Naive thymus-derived CD4-positive, alpha-beta T cell (primary cell): ENCODE data around the gene TCF7L1. TPM values are rescaled to one million over a fixed set of nuclear protein-coding genes. Genes with fewer than 3 reads are reported as not detected.
"Not testable (repeated sequence)": the region's sequence is repeated elsewhere in the genome, so short reads cannot be mapped to it uniquely, and the experiment has no call there.

Experiments used
- ATAC-seq: fragments of 150-1000 bp; cut with Tn5 transposase; 2 replicates; pipeline ENCODE4 v1.10.0; 2021; ENCODE audit warnings: mild to moderate bottlenecking, moderate library complexity
- CTCF ChIA-PET: fragments of 350-600 bp; sonication (Branson Sonifier 250); formaldehyde crosslinking; loops from one replicate; lab custom pipeline; 2021; ENCODE audit warnings: antibody characterized with exemption; lab: Charles Lee
- POLR2A ChIA-PET: fragments of 350-600 bp; sonication (Branson Sonifier 250); formaldehyde crosslinking; loops from one replicate; lab custom pipeline; 2021; ENCODE audit warnings: antibody characterized with exemption, inconsistent platforms; lab: Charles Lee
- DNase-seq, 9 donors: peaks; one replicate each; pipeline versions ENCODE4 v3.0.0 to v3.0.0-alpha.2; 2020 to 2022; ENCODE audit warnings: mixed read lengths in 1 of 9
- H3K27ac ChIP-seq: one replicate; pipeline ENCODE4 v1.7.0; 2013; ENCODE audit warnings: mild to moderate bottlenecking, low read depth, low read length, moderate library complexity
- H3K27me3 ChIP-seq, 2 donors: one replicate each; pipeline ENCODE4 v1.7.0; 2013; ENCODE audit warnings: low read length in 2 of 2, mild to moderate bottlenecking in 2 of 2, moderate library complexity in 2 of 2; ENCODE audit not compliant: control insufficient read depth in 2 of 2, insufficient read depth in 2 of 2
- H3K36me3 ChIP-seq, 3 experiments: 1 replicate in 2 of 3; 2 replicates in 1 of 3; pipeline ENCODE4 v1.7.0; 2013; ENCODE audit warnings: low read length in 3 of 3, mild to moderate bottlenecking in 3 of 3, moderate library complexity in 1 of 3; ENCODE audit not compliant: insufficient read depth in 3 of 3, control insufficient read depth in 2 of 3
- H3K4me1 ChIP-seq, 2 donors: one replicate each; pipeline ENCODE4 v1.7.0; 2013; ENCODE audit warnings: low read length in 2 of 2, mild to moderate bottlenecking in 2 of 2, moderate library complexity in 1 of 2; ENCODE audit not compliant: control insufficient read depth in 2 of 2, insufficient read depth in 2 of 2
- H3K4me3 ChIP-seq: 2 replicates; pipeline ENCODE4 v1.7.0; 2013; ENCODE audit warnings: mild to moderate bottlenecking, low read length
- H3K9me3 ChIP-seq, 3 experiments: 1 replicate in 2 of 3; 2 replicates in 1 of 3; pipeline ENCODE4 v1.7.0; 2013; ENCODE audit warnings: low read length in 3 of 3; ENCODE audit not compliant: control insufficient read depth in 2 of 3
- H3K27ac Mint-ChIP-seq, 9 donors: one replicate each; pipeline ENCODE4 v1.8.0; 2020 to 2022; ENCODE audit warnings: mixed read lengths in 9 of 9, mild to moderate bottlenecking in 8 of 9, moderate library complexity in 5 of 9, inconsistent platforms in 2 of 9
- H3K27me3 Mint-ChIP-seq, 5 donors: one replicate each; pipeline ENCODE4 v1.8.0; 2021 to 2022; ENCODE audit warnings: mixed read lengths in 5 of 5, mild to moderate bottlenecking in 1 of 5
- H3K36me3 Mint-ChIP-seq, 5 donors: one replicate each; pipeline ENCODE4 v1.8.0; 2020 to 2022; ENCODE audit warnings: mixed read lengths in 5 of 5, mild to moderate bottlenecking in 3 of 5, inconsistent platforms in 1 of 5
- H3K4me1 Mint-ChIP-seq, 7 donors: one replicate each; pipeline ENCODE4 v1.8.0; 2020 to 2022; ENCODE audit warnings: mixed read lengths in 7 of 7, mild to moderate bottlenecking in 3 of 7, inconsistent platforms in 1 of 7
- H3K4me3 Mint-ChIP-seq, 10 donors: one replicate each; pipeline ENCODE4 v1.8.0; 2020 to 2022; ENCODE audit warnings: mild to moderate bottlenecking in 10 of 10, mixed read lengths in 10 of 10, moderate library complexity in 6 of 10, inconsistent platforms in 2 of 10
- H3K9me3 Mint-ChIP-seq, 11 donors: one replicate each; pipeline ENCODE4 v1.8.0; 2020 to 2022; ENCODE audit warnings: mixed read lengths in 11 of 11, mild to moderate bottlenecking in 4 of 11, inconsistent platforms in 1 of 11, moderate library complexity in 1 of 11
- intact Hi-C, 2 donors: fragments of 100-400 bp; cut with micrococcal nuclease; formaldehyde crosslinking; loops; one replicate each; pipeline ENCODE4 v1.15.1; 2023
- polyA plus RNA-seq, 2 donors: library from polyadenylated mRNA; unstranded; fragments of 300-500 nt; fragmentation: Illumina TruSeq; gene quantifications; one replicate each; pipeline ENCODE4 v1.2.3, GENCODE V29; 2021
- total RNA-seq, 6 experiments: library from RNA in 5 of 6; stranded (reverse) in 5 of 6; gene quantifications; 1 replicate in 5 of 6; 2 replicates in 1 of 6; pipeline ENCODE4 v1.2.3 and lab custom pipeline; 2021 to 2026

The TCF7L1 gene
- total and polyA plus RNA-seq, 7 experiments from 2014 or later: 0.08 to 0.16 TPM; not detected in 5

DNA sequence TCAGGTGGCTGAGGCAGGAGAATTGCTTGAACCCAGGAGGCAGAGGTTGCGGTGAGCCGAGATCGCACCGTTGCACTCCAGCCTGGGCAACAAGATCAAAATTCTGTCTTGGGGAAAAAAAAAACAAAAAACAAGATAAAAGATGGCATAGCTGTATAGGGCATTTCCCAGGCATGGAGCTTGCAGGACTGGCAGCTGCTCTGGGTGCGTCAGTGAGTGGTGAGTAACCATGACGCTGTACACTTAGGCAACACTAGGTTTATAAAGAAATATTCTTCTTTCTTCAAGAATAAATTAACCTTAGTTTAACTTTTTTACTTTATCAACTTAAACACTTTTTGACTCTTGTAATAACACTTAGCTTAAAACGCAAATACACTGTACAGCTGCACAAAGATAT lies 179.2 kb downstream of the TCF7L1 start:
- Histone ChIP-seq H3K4me1 (peaks cover 11 to 29% of the 10 kb centered on the region in 2 donors), H3K36me3 (peaks cover 0 to 32% (median 5%) of the 10 kb centered on the region in 3 experiments), H3K27ac (no peak overlapping the region), H3K9me3 (no peaks in the 10 kb centered on the region), H3K4me3 (no peak overlapping the region), H3K27me3 (no peaks in the 10 kb centered on the region)
- no peaks in the 10 kb centered on the region for H3K27me3 Mint-ChIP-seq
- POLR2A ChIA-PET: interaction anchor here (0.5 to 2.0 kb wide), 7 partner anchors 11 to 836 kb away, joined by 3 to 8 read pairs (median 5); partner anchors contain the start of genes ELMOD3, RETSAT and TGOLN2
- peak overlapping the region in 5 of 9 donors; percentile 32 to 74 (median 57) for H3K27ac Mint-ChIP-seq
- H3K9me3 Mint-ChIP-seq: peaks cover 0 to 2% (median 0%) of the 10 kb centered on the region in 11 donors
- intact Hi-C loops: no loop called here
- DNase-seq (no peak), ATAC-seq (peak; percentile 25)
- peaks cover 0 to 29% (median 8%) of the 10 kb centered on the region in 5 donors for H3K36me3 Mint-ChIP-seq
- H3K4me3 Mint-ChIP-seq: no peak overlapping the region
- peaks cover 27 to 46% (median 33%) of the 10 kb centered on the region in 7 donors for H3K4me1 Mint-ChIP-seq
- CTCF ChIA-PET: interaction anchor here (1.9 kb wide), 1 partner anchor 12 kb away, joined by 12 read pairs; no protein-coding TSS in a partner anchor

DNA sequence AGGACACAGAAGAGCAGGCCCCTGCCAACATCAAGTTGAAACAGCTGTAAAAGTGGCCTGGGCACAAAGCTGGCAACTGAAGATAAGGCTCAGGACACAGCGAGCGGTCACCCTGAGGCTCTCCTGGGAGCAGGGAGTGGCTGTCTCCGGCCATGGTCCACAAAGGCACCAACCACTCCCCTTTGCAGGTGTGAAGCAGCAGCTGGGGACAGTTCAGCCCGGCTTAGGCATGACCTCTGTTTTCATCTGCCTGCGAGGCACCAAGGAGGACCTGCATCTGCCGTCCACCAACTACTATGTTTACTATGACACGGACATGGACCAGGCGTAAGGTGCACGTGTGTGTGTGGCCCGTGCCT lies 181.7 kb downstream of the TCF7L1 start:
- DNase-seq (no peak), ATAC-seq (no peak)
- no peaks in the 10 kb centered on the region for H3K27me3 Mint-ChIP-seq
- no peaks in the 10 kb centered on the region for H3K27me3 ChIP-seq
- ChIA-PET POLR2A (interaction anchor here (0.5 to 2.0 kb wide), 6 partner anchors 8 to 856 kb away, joined by 3 to 12 read pairs (median 4); partner anchors contain the start of genes ST3GAL5, SUCLG1 and TGOLN2), CTCF (no interaction called here)
- peaks cover 15 to 25% of the 10 kb centered on the region in 2 donors for H3K4me1 ChIP-seq
- peaks cover 5 to 32% (median 17%) of the 10 kb centered on the region in 5 donors for H3K36me3 Mint-ChIP-seq
- H3K9me3 Mint-ChIP-seq: no peaks in the 10 kb centered on the region
- intact Hi-C loops: no loop called here
- no peak overlapping the region for H3K4me3 Mint-ChIP-seq
- peak overlapping the region in 8 of 9 donors; percentile 3 to 71 (median 54) for H3K27ac Mint-ChIP-seq
- H3K4me3 ChIP-seq: no peak overlapping the region
- H3K27ac ChIP-seq: no peak overlapping the region
- peaks cover 27 to 46% (median 32%) of the 10 kb centered on the region in 7 donors for H3K4me1 Mint-ChIP-seq
- peaks cover 0 to 47% (median 13%) of the 10 kb centered on the region in 3 experiments for H3K36me3 ChIP-seq
- H3K9me3 ChIP-seq: no peaks in the 10 kb centered on the region

DNA sequence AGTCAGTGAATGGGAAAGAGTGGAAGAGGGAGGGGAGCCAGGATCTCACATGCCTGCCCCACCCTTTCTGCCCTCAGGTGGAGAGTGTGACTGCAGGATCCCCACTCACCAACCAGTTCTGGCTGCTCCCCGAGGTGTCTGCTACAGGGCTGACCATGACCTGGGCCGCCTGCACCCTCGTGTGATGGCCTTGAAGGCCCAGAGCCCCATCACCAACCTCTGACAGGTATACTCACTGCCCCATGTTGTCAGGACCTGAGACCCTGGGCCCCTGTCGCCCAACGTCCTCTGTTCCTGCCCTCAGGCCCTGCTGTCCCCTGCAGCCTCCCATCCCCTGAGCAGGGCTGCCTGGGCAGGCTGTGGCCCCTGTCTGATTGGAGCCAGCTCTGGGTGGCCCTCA lies 182.7 kb downstream of the TCF7L1 start:
- intact Hi-C loops, H3K9me3 ChIP-seq, ATAC-seq, DNase-seq, H3K4me3 Mint-ChIP-seq, H3K27me3 ChIP-seq, H3K4me3 ChIP-seq, H3K27me3 Mint-ChIP-seq, H3K27ac ChIP-seq, CTCF ChIA-PET, H3K9me3 Mint-ChIP-seq: not testable (repeated sequence)
- POLR2A ChIA-PET: interaction anchor here (12.6 kb wide), 1 partner anchor 9 kb away, joined by 220 read pairs; no protein-coding TSS in a partner anchor
- H3K4me1 Mint-ChIP-seq: peaks cover 33 to 48% (median 37%) of the 10 kb centered on the region in 7 donors
- Histone ChIP-seq H3K36me3 (peaks cover 5 to 57% (median 18%) of the 10 kb centered on the region in 3 experiments), H3K4me1 (peaks cover 25 to 29% of the 10 kb centered on the region in 2 donors)
- peak overlapping the region in 2 of 9 donors; percentile 65 to 71 for H3K27ac Mint-ChIP-seq
- peaks cover 15 to 40% (median 27%) of the 10 kb centered on the region in 5 donors for H3K36me3 Mint-ChIP-seq

DNA sequence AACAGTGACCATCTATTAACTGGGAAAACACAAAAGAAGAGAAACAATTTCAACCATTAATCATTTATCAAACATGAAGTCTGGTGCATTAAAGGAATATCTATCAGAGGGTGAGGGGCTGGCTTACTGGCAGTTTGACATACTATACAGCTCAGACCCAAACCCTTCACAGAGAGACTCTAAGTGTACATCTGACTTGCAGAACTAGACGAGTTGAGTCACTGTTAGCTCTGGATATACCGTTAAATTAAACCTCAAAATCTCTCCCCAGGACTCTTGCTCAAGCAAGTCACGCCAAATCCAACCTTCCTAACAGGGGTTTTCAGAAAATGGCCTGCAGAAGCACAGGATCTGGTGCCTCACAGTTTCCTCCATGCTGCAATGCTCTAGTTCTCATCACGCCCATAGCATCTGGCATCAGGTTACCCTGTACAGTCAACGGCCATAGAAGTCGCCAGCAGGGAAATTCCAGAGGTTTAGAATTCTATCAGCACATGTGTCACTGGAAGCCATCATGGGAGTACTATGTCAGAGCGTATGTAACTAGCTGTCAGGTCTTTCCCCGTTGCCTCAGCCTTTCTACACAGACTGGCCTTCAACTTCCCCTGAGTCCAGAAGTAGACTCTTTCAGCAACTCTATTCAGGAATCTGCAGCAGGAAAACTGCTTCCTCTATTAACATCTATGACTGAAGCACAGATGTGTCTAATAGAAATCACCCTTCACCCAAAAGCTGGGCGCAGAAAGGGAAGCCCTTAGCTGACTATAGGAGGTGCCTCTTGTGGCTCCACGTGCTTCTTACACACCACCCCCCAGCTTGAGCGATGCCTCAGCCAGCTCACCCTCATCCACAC lies 185.3 kb downstream of the TCF7L1 start:
- peaks cover 15 to 55% (median 48%) of the 10 kb centered on the region in 5 donors for H3K36me3 Mint-ChIP-seq
- Histone ChIP-seq H3K4me1 (peaks cover 51 to 54% of the 10 kb centered on the region in 2 donors), H3K27ac (peak overlapping the region; percentile 40), H3K27me3 (no peaks in the 10 kb centered on the region), H3K9me3 (no peaks in the 10 kb centered on the region), H3K4me3 (no peak overlapping the region), H3K36me3 (peaks cover 25 to 80% (median 26%) of the 10 kb centered on the region in 3 experiments)
- peak overlapping the region; percentile 13 to 100 (median 60) for H3K4me3 Mint-ChIP-seq
- ATAC-seq (peak; percentile 64), DNase-seq (peak in 2 of 9 donors; percentile 33 to 37)
- H3K9me3 Mint-ChIP-seq: no peaks in the 10 kb centered on the region
- H3K4me1 Mint-ChIP-seq: peaks cover 53 to 66% (median 61%) of the 10 kb centered on the region in 7 donors
- ChIA-PET POLR2A (interaction anchor here (0.7 to 12.6 kb wide), 6 partner anchors 9 to 36 kb away, joined by 3 to 220 read pairs (median 8); partner anchors contain the start of genes ELMOD3, RETSAT and TGOLN2), CTCF (interaction anchor here (1.6 kb wide), 1 partner anchor 9 kb away, joined by 4 read pairs; no protein-coding TSS in a partner anchor)
- intact Hi-C loops: loop anchor here in 1 of 2 donors (1.0 kb wide), 1 partner anchor 8 kb away; no protein-coding TSS in a partner anchor
- H3K27ac Mint-ChIP-seq: peak overlapping the region in 8 of 9 donors; percentile 61 to 100 (median 90)
- H3K27me3 Mint-ChIP-seq: no peaks in the 10 kb centered on the region

DNA sequence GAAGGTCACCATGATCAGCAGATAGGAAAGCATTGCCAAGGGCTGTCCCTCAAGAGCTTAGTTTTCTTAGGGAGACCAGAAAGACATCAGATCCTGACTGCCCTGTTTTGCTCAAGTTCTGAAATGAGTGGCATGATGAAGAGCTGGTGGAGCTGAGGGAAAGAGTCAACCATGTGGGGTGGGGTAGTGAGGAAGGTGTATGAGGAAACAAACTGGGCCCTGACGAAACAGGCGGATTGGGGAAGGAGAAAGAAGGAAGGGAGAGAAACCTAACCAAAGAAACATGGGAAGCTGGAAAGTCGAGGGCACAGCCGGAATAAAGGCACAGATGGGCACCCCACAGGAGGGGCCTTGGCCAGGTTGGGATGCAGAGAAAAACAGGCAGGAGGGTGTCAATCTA lies 186.6 kb downstream of the TCF7L1 start:
- Histone ChIP-seq H3K27me3 (no peaks in the 10 kb centered on the region), H3K36me3 (peaks cover 36 to 81% (median 40%) of the 10 kb centered on the region in 3 experiments), H3K4me1 (peaks cover 64 to 67% of the 10 kb centered on the region in 2 donors), H3K9me3 (no peaks in the 10 kb centered on the region), H3K27ac (peak overlapping the region; percentile 50), H3K4me3 (no peak overlapping the region)
- ChIA-PET CTCF (interaction anchor here (1.3 kb wide), 1 partner anchor 21 kb away, joined by 3 read pairs; no protein-coding TSS in a partner anchor), POLR2A (interaction anchor here (1.2 to 12.6 kb wide), 4 partner anchors 7 to 35 kb away, joined by 3 to 220 read pairs (median 24); partner anchors contain the start of genes ELMOD3, RETSAT and TGOLN2)
- intact Hi-C loops: loop anchor here in 1 of 2 donors (10.0 kb wide), 1 partner anchor 715 kb away; no protein-coding TSS in a partner anchor
- DNase-seq (no peak), ATAC-seq (no peak)
- Mint-ChIP-seq H3K27ac (peak overlapping the region; percentile 3 to 100 (median 83)), H3K4me1 (peaks cover 60 to 76% (median 72%) of the 10 kb centered on the region in 7 donors), H3K4me3 (peak overlapping the region; percentile 46 to 100 (median 66)), H3K9me3 (no peaks in the 10 kb centered on the region), H3K27me3 (no peaks in the 10 kb centered on the region), H3K36me3 (peaks cover 15 to 67% (median 53%) of the 10 kb centered on the region in 5 donors)
